M059J (cell line): Measurements from ENCODE around the gene MAGED1. TPM values are rescaled to one million over a fixed set of nuclear protein-coding genes. Genes with fewer than 3 reads are reported as not detected.
"Not testable (repeated sequence)": the region's sequence is repeated elsewhere in the genome, so short reads cannot be mapped to it uniquely, and the experiment has no call there.

ENCODE experiments used
- DNase-seq: peaks from one replicate; pipeline ENCODE4 v3.0.0-alpha.2; 2012; ENCODE audit warnings: low read depth
- total RNA-seq: library from RNA; depleted of rRNA; stranded (reverse); fragments of >200 nt; shearing (Covaris generic); gene quantifications from 2 replicates; pipeline ENCODE4 v1.2.3, GENCODE V29; 2014; rRNA removed

Gene MAGED1
- total RNA-seq, 1 experiment from 2014 or later = 524 TPM

DNA sequence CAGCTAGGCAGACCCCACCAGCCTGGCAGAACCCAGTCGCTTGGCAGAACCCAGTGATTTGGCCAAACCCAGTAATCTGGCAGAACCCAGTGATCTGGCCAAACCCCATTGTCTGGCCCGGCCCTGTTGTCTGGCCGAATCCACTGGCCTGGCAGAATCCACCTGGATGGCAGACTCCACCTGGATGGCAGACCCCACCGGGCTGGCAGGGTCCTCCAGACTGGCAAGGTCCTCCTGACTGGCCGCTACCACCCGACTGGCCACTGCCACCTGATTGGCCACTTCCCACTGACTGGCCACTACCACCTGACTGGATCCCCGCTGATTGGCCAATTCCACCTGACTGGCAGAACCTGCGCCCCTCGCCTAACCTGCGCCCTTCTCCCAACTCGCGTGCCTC is 3.2 kb downstream of the MAGED1 start:
- DNase-seq = no peak

DNA sequence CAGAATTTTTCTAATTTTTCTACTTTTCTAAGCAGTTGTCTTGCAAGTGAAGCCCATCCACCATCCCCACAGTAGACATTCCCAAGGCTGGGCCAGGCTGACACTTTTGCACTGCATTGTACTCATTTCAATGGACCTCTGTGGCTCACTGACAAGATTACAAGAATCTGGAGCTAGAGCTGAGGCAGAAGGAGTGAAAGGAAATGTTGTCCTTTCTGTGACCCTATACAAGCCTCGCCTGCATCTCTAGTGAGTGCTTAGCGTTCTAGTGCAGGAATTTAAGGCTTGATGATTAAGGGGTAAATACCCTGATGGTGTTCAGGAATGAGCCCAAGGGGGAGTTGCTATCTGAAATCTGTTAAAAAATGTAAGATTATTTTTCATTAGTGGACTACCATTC is 6.3 kb downstream of the MAGED1 start:
- peak; percentile 18 for DNase-seq

DNA sequence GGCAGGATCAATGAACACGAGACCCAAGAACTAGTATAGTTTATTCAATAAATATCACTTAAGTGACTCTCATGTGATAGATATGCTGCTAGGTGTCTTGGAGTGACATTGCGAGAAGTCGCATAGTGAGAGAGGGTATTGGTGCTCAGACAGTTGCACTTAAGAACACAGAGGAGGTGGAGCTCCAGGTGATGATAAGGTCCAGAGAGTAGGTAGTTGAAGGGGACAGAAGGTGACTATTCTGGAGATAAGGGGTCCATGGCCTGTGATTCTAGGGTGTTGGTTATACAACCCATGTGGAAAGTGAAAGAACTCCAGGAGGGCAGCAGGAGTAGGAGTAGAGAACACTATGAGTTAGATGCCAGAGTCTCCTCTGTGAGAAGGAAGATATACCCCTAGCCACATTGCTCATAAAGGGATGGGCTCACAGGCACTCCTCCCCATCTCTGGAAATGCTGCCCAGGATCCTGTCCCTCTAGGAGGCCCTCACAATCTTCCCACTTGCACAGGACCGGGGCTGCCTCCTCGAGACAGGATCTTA is 9.2 kb downstream of the MAGED1 start:
- no peak for DNase-seq

DNA sequence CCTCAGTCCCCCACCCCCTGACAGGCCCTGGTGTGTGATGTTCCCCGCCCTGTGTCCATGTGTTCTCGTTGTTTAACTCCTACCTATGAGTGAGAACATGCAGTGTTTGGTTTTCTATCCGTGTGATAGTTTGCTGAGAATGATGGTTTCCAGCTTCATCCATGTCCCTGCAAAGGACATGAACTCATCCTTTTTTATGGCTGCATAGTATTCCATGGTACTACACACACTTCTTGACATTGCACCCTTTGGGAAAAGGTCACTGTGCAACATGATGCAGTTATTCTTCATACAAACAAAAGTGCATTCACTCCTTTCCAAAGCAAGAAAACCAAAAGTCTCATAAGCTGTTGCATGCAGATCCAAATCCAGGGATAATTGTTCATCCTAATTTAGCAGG is 11.7 kb downstream of the MAGED1 start:
- DNase-seq = not testable (repeated sequence)

DNA sequence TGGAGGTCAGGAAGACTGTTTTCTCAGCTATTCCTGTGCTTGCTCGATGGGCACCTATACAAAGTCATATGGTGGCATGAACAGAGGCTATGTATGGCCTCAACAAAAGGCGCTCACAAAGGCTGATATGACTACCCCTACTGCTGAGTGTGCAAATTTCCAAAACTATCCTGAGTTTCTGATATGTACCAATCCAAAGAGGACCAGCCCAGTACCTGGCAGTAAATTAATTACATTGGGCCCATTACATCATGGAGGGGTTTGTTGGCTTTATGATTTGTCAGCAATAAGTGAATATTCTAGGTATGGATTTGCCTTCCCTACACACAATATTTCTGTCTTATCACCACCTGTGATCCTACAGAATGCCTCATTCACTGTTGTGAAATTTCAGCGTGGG is 12.3 kb downstream of the MAGED1 start:
- no peak for DNase-seq

DNA sequence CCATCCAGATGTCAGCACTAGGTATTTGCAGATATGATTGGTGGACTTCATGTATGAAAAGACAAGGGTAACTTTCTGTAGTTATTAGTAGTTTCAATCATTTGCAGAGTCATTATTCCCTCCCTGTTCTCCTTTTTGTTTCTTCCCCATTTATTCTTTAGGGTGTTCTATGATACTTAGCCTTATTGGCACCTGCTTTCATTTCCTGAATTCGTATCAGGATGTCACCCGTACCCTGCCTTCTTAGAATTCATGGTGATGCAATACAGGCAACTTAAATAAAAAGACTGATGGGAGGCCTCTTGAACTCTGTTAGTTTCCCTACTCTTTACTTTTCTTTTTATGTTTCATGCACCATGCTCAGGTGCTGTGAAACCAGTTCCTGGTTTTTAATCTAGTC is 24.2 kb downstream of the MAGED1 start:
- DNase-seq = no peak

DNA sequence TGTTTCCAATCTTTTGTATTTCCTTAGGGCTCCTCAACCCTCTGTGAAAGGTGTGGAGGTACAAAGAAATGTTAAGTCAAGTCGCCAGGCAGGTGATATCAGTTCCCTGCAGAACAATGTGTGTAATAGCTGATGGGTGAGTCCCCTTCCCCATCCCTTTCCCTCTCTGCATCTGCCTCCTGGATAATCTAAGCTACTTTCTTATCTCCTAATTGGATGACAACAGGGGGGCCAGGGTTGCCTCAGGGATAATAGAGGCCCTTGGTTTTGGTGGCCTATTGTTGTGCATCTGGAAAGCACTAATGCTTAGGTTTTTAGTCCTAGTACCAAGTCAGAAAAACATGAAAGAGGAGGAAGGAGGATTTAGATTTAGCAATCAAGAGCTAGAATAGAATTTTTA is 29.1 kb downstream of the MAGED1 start:
- DNase-seq = no peak

DNA sequence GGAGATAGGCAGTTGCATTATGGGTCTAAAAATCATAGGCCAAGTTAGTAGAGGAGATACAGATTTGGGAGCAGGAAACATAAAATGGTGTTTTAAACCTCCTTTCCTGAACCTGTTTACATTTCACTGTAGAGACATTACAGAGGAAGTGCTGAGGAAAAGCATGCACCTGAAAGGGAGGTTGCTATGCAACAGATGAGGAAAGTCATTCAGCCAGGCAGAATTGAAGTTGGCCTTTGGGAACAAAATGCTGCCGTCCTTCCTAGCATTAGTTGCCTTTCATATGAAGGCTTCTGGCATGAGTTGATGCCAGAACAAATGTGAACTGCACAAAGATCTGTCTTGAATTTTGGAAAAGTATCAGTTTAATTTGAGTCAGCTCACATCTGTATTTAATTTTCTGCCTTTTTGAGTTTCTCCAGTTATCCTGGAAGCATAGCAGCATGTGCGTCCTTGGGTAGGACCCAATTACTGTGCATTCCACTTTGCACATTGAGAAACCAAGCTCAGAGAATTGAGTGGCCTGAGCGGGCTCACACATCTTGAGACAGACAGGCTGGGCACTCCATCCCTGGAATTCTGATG is 38.2 kb downstream of the MAGED1 start:
- no peak for DNase-seq

Other genes with a start within 250 kb of the MAGED1 start
- gene CENPVL2, start 210.8 kb upstream of the MAGED1 start, total RNA-seq = not detected in 2 replicates
- gene CENPVL1, start 183.1 kb upstream of the MAGED1 start, total RNA-seq = not detected in 2 replicates
- 8.3 and 8.8 TPM in 2 replicates for gene GSPT2, start 150.2 kb upstream of the MAGED1 start, total RNA-seq
- 1.2 and 51.7 TPM in 2 replicates for gene MAGED4B, start 175.6 kb downstream of the MAGED1 start, total RNA-seq